Transverse colon (tissue), 4 donors: Measurements from ENCODE around the gene PPP1R37.

Experiments used
- POLR2A ChIP-seq: fragments of 450-650 bp; IDR thresholded peaks from one replicate; pipeline ENCODE4 v1.6.1; 2016; ENCODE audit warnings: antibody characterized with exemption, mild to moderate bottlenecking, moderate library complexity
- POLR2AphosphoS5 ChIP-seq, 3 donors: sonication (generic); formaldehyde crosslinking; IDR thresholded peaks; one replicate each; pipeline ENCODE4 v1.6.1; 2016; ENCODE audit warnings: antibody characterized with exemption in 3 of 3
- TF ChIP-seq, protein P1 (sequence below), 5 experiments: fragments of 200-600 bp in 3 of 5; fragments of 450-650 bp in 2 of 5; sonication (generic) in 3 of 5; IDR thresholded peaks; 1 replicate in 2 of 5; 2 replicates in 3 of 5; pipeline ENCODE4 v1.5.1; 2016 to 2017; ENCODE audit warnings: antibody characterized with exemption in 5 of 5, inconsistent platforms in 3 of 5, mild to moderate bottlenecking in 2 of 5, moderate library complexity in 1 of 5

DNA sequence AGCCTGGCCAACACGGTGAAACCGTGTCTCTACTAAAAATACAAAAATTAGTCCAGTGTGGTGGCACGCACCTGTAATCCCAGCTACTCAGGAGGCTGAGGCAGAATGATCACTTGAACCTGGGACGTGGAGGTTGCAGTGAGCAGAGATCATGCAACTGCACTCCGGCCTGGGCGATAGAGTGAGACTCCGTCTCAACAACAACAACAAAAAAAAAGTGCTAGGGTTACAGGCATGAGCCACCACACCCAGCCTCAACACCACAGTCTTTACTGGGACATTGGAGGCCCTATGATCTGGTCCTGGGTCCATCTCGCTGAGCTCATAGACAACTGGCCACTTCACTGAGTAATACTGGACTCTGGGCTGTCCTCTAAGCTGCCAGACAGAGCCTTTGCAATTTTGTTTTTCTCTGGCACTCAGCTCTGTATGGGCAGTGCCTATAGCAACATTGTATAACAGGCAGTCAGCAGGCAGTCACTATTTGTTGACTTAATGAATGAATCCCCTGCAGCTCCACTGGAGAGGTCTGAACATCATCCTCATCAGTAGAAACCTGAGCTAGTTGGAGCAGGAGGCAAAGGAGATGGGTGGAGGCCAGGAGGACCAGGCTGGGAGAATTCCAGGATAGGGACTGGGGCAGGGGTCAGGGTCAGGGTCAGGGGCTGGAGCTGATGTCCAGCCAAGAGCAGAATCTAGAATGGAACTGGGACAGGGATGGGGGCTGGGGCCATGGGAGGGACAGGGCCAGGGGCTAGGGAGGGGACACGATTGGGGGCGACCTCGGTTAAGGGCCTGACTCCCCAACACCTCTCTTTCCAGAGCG lies 93.7 kb downstream of the PPP1R37 start:
- no peak for TF ChIP-seq POLR2A
- TF ChIP-seq, protein P1, sequence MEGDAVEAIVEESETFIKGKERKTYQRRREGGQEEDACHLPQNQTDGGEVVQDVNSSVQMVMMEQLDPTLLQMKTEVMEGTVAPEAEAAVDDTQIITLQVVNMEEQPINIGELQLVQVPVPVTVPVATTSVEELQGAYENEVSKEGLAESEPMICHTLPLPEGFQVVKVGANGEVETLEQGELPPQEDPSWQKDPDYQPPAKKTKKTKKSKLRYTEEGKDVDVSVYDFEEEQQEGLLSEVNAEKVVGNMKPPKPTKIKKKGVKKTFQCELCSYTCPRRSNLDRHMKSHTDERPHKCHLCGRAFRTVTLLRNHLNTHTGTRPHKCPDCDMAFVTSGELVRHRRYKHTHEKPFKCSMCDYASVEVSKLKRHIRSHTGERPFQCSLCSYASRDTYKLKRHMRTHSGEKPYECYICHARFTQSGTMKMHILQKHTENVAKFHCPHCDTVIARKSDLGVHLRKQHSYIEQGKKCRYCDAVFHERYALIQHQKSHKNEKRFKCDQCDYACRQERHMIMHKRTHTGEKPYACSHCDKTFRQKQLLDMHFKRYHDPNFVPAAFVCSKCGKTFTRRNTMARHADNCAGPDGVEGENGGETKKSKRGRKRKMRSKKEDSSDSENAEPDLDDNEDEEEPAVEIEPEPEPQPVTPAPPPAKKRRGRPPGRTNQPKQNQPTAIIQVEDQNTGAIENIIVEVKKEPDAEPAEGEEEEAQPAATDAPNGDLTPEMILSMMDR (IDR thresholded peaks at IDR 0.05): no peak
- no peak for TF ChIP-seq POLR2AphosphoS5 (IDR thresholded peaks at IDR 0.05)
